Spleen (tissue), 7 donors: Measurements from ENCODE around the gene SKI.

ENCODE experiments used
- CTCF ChIP-seq, 11 experiments: fragments of 200-600 bp in 7 of 11; fragments of 450-650 bp in 4 of 11; sonication (generic) in 4 of 11; IDR thresholded peaks in 8 of 11; conservative IDR thresholded peaks in 3 of 11; 1 replicate in 7 of 11; 2 replicates in 4 of 11; pipeline versions ENCODE4 v1.4.0 to v1.8.0; 2016 to 2021; ENCODE audit warnings: antibody characterized with exemption in 11 of 11, inconsistent platforms in 4 of 11, mild to moderate bottlenecking in 1 of 11
- POLR2AphosphoS5 ChIP-seq, 3 donors: sonication (generic); formaldehyde crosslinking; IDR thresholded peaks; one replicate each; pipeline ENCODE4 v1.5.1; 2017; ENCODE audit warnings: antibody characterized with exemption in 3 of 3
- donor health status: DM: no; HTN: no; CAD: no; lungs with moderate emphysema.
- donor health status: DM: no; HTN: no; CAD: no.
- donor health status: DM: no; HTN: no; CAD: no.

DNA sequence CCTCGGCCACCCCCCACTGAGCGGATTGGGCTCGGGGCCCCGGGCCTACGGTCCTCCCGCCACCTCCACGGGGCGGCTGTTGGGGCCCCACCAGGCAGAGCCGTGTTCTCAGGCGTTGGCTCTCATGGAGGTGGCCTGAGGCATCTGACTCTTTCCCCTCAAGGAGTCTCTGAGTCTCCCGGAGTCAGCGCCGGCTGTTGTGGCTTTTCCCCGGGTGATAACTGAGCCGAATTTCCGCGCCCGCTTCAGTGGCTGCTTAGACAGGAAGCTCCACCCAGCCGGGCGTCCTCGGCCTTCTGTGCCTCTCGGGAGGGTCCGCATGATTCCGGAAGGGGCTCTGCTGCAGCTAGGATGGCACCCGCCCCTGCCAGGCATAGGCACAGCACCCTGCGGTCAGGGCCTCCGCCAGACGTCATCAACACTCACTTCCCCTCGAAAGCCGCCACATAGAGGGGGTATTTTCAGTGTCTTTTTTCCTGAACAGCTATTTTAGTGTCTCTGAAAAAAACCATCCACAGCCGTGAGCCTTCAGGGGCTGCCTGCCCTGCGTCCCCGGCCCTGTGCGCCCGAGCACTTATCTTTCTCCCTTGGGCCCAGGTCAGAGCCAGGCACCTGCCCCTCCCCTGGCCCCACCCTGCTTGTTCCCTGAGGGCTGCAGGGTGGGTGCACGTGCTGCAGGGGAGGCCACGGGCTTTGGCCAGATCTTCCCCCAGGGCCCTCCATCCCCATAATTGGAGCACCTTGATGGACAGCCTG lies 72.9 kb downstream of the SKI start:
- TF ChIP-seq POLR2AphosphoS5 (IDR thresholded peaks at IDR 0.05) (peak; percentile 94 to 97 (median 94)), CTCF (IDR thresholded peaks at IDR 0.05 in 8 of 11, conservative IDR thresholded peaks at IDR 0.05 in 3 of 11) (peak in 2 of 11 experiments; percentile 14 to 25)
